Fibroblast of skin of left biceps (primary cell): ENCODE measurements around the gene NPY1R.

Experiments used
- DNase-seq, 2 experiments: peaks; one replicate each; pipeline ENCODE4 v3.0.0-alpha.2; 2013; ENCODE audit warnings: low read depth in 2 of 2

Gene NPY1R

DNA sequence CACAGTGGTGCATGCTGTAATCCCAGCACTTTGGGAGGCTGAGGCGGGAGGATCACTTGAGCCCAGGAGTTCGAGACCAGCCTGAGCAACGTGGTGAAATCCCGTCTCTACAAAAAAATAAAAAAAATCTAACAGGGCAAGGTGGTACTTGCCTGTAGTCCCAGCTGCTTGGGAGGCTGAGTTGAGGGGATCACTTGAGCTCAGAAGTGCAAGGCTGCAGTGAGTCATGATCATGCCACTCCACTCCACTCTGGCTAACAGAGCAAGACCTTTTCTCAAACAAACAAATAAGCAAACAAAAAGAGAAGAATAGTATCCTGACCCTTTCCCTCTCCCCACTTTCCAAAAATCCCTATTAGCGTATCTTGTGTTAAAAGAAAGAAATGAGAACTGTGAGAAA, 52.7 kb downstream of the NPY1R start:
- DNase-seq = no peak

DNA sequence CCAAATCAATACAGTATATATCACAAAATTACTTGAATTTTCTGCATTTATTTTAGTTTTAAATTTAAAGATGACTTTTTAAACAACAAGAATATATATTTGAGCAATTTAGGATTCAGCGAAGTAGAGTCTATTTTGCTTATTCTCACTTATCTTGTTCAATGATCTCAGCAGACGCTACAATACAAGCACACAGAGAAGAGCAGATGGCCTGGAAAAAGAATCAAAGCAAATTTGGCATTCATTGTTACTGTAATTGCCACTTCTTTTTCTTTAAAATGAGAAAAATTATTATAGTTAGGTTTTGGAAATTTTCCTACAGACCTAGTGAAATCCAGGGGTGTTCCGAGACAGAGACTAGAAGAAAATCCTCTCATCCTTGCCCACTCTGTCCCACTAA, 57.5 kb downstream of the NPY1R start:
- DNase-seq = no peak
